ENCODE results near the gene EDA.
A peak's percentile ranks its signal among the peaks of the same experiment; 100 is the strongest.

The EDA gene

GRCh38 chrX:70030301-70030767 is 414.4 kb downstream of the EDA start:
- DNase-seq: peak; percentile 57

- no peak for DNase-seq
These were observed 416.9 kb downstream of the EDA start for GRCh38 chrX:70032792-70033191.

- peak; percentile 14 for DNase-seq
These were observed 417.6 kb downstream of the EDA start for GRCh38 chrX:70033348-70034051.

- DNase-seq: no peak
These were observed 418.7 kb downstream of the EDA start for GRCh38 chrX:70034646-70035045.

GRCh38 chrX:70038515-70038914 is 422.6 kb downstream of the EDA start:
- no peak for DNase-seq

GRCh38 chrX:70038951-70039350 is 423.0 kb downstream of the EDA start:
- DNase-seq: no peak

GRCh38 chrX:70039758-70040157 is 423.8 kb downstream of the EDA start:
- no peak for DNase-seq

- no peak for DNase-seq
These were observed 426.1 kb downstream of the EDA start for GRCh38 chrX:70041993-70042392.

- DNase-seq: no peak
These were observed 426.8 kb downstream of the EDA start for GRCh38 chrX:70042399-70043371.

- DNase-seq: no peak
These were observed 427.8 kb downstream of the EDA start for GRCh38 chrX:70043685-70044084.

- DNase-seq: no peak
These were observed 428.8 kb downstream of the EDA start for GRCh38 chrX:70044541-70045245.

GRCh38 chrX:70046978-70047377 is 431.1 kb downstream of the EDA start:
- DNase-seq: no peak

- DNase-seq: no peak
These were observed 433.5 kb downstream of the EDA start for GRCh38 chrX:70049406-70049805.

- no peak for DNase-seq
These were observed 434.0 kb downstream of the EDA start, which contains the start of gene AWAT2 for GRCh38 chrX:70049925-70050324. Gene AWAT2 (minus strand): TSS chrX:70049938. CDS start chrX:70049932, 6 bp downstream.

GRCh38 chrX:70052895-70053615 is 437.1 kb downstream of the EDA start:
- no peak for DNase-seq

- no peak for DNase-seq
These were observed 438.5 kb downstream of the EDA start for GRCh38 chrX:70054391-70054790.

- no peak for DNase-seq
These were observed 446.2 kb downstream of the EDA start, which contains the start of gene OTUD6A for GRCh38 chrX:70062076-70062475. Gene OTUD6A (plus strand): TSS chrX:70062457. CDS start chrX:70062525, 68 bp downstream.

- DNase-seq: no peak
These were observed 447.1 kb downstream of the EDA start for GRCh38 chrX:70062961-70063550.

- no peak for DNase-seq
These were observed 450.7 kb downstream of the EDA start for GRCh38 chrX:70066646-70067045.

GRCh38 chrX:70079297-70079696 is 463.4 kb downstream of the EDA start:
- DNase-seq: no peak

GRCh38 chrX:70079870-70080269 is 464.0 kb downstream of the EDA start:
- no peak for DNase-seq

GRCh38 chrX:70082723-70083122 is 466.8 kb downstream of the EDA start:
- DNase-seq: no peak

Data from CD4-positive, alpha-beta T cell treated with Interleukin-10 for 1 hour (primary cell).